NCI-H128 (cell line): Measurements from ENCODE around the gene STK10.

ENCODE experiments used
- DNase-seq: peaks from one replicate; lab custom pipeline; 2025; ENCODE audit not compliant: unreplicated experiment; lab: John Stamatoyannopoulos, UW

The STK10 gene

DNA sequence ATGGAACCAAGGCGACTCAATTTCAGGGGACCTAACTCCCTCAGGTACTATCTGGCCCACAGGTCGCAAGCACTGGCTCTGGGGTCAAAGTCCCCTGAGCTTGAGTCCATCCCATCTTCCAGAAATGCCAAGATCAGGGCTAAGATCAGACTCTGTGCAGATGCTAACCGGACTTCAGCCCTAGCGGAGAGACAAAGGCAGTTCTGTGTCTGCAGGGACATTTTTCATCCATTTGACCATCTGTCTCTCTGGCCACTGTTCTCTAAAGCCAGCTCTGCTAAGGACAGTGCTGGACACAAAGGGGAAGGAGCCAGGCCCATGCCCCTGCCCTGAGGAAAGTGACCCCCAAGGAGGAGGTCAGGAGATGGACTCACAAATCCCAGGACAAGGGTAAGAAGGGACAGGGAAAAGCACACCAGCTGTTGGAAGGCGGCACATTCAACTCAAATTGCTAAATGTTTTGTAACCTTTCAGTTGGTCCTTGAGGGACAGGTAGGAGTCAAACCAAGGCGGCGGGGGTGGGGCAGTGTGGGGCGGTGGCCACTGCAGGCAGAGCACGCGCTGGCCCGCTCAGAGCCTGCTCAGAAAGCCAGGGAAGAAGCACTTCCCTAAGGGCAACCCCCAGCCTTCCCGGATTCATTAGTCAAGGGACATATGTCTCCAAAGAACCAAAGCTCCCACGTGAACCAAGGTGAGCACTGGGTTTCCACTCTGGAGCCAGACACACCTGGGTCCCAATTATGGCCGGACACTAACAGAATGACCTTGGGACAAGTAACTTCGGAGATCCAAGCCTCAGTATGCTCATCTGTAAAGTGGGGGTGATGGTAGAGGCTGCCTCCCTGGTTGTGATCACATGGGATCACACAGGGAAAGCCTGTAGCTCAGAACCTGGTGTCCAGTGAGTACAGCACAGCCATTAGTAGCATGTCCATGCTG is 42.8 kb downstream of the STK10 start:
- DNase-seq: no peak

DNA sequence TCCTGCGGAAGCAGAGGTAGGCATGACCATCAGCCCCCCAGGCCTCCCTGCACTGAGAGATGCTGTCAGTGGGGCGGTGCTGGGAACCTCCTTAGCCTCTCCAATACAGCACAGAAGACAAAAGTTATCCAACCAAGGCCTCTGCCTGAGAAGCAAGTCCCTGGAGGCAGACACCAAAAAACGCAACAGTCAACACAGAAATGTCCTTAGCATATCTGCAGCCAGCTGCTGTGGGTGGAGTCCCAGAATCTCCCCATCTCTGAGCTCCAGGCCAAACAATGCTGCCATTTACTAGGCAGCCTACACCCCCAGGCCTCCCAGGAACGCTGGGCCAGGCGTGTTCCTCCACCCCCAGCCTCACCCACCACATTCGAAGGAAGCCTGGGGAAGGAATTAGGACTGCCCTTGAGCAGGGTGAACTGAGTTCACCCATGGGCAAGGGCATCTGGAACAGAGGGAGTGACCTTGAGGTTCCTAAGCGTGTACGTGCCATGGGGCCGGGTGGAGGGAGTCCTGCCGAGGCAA is 43.7 kb downstream of the STK10 start:
- DNase-seq: no peak

DNA sequence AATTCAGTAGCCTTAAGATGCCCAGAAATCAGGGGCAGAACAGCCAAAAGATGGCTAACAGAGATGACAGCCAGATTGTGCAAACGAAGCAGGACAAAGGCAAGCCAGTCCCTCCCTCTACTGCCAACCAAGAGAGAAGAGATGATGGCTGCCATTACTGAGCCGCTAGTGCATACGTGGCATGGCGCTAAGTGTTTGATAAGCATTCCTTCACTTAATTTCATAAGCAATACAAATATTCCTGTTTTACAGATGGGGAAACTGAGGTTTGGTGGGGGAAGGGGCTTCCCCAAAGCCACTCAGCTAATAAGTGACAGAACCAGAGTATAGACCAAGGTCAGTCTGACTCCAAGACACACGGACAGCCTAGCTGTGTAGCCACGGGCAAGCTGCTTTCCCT is 44.1 kb downstream of the STK10 start:
- DNase-seq: no peak

DNA sequence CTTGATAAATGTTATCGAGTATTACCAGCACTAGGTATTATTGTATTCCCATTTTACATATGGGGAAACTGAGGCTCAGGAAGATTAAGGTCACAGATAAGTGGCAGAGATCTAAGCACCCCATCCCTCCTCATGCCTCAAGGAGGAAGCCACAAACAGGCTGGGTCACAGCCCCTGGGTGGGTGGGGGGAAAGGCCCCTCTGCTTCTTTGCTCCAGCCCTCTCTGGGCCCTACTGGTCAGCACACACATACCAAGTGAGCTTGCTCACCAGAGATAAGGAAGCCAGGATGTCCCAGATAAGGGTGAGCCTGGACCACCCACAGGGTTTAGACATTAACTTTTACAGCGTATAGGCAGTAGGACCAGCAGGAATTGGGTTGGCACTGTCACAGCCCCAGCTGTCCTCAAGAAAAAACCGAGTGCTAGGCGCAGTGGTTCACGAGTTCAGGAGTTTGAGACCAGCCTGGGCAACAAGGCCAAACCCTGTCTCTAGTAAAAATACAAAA is 45.3 kb downstream of the STK10 start:
- no peak for DNase-seq

DNA sequence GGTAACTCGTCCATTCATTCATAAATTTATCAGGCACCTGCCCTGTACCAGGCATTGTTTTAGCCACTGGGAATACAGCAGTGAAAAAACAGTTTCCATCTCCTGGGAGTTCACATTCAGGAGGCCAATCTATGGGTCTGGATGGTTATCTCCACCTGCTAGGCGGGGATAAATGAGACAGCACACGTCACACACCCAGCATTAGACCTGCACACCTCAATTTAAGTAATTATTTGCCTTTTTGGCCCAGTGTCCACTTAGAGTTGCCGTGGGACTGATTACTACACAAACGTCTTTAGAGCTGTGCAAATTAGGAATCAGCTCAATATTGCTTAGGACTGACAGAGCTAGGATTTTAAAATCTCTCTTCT is 46.1 kb downstream of the STK10 start:
- DNase-seq: peak; percentile 26

DNA sequence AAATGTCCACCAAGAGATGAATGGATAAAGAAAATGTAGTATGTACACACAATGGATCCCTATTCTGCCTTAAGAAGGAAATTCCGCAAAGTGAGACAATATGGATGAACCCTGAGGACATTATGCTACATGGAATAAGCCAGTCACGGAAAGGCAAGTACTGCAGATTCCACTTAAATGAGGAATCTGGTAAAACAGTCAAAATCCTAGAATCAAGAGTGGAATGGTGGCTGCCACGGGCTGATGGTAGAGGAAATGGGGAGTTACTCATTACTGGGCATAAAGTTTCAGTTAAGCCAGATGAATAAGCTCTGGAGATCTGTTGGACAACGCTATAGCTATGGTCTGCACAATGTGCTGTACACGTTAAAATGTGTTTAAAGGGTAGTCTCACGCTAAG is 47.2 kb downstream of the STK10 start:
- DNase-seq: no peak

DNA sequence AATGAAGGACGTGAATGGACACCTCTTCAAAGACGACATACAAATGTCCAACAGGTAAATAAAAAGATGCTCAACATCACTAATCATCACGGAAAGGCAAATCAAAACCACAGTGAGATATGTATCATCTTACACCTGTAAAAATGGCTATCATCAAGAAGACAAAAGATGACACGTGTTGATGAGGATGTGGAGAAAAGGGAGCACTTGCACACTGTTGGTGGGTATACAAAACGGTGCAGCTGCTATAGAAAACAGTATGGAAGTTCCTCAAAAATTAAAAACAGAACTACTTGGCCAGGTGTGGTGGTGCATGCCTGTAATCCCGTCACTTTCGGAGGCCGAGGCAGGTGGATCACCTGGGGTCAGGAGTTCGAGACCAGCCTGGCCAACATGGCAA is 47.9 kb downstream of the STK10 start:
- DNase-seq: no peak

DNA sequence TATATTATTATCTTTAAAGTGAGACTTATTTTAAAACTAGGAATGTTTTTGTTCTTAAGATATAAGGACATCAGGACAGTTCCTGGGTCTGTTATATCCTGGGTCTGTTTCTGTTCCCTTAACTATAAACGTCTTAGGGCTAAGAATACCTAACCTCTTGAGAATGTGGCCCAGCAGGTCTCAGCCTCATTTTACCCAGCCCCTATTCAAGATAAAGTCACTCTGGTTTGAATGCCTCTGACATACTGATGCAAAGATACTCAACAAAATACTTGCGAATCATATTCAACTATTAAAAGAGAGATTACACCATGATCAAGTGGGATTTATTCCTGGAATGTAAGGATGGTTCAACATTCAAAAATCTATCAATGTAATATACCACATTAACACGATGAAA is 51.0 kb downstream of the STK10 start:
- DNase-seq: no peak

DNA sequence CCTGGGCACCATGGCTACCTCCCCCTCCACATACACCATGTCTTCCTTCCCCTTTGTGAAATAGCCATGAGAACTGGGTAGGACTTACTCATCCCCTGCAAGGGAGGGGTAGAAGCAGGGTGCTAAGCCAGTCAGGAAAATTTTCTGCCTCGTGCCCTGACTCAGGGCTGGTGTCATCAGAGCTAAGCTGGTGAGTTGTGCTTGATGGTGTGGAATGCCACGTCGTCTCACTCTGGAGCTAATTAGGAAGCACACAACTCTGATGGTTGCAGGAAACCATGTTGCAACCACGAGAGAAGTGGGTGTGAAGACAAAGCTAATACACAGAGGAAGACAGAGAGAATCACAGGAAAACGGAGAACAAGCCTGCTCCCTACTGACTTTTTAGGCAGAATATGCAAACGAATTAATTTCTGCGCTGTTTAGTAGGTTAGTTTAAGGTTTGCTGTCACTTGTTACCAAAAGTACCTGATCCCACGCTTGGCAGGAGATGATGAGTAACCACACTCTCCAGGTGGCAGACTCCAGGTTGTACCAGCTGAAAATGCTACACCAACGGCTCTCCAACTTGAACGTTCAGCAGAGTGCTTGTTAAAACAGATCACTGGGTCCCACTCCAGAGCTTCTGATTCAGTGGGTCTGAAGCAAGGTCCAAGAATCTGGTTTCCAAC is 54.5 kb downstream of the STK10 start:
- no peak for DNase-seq

DNA sequence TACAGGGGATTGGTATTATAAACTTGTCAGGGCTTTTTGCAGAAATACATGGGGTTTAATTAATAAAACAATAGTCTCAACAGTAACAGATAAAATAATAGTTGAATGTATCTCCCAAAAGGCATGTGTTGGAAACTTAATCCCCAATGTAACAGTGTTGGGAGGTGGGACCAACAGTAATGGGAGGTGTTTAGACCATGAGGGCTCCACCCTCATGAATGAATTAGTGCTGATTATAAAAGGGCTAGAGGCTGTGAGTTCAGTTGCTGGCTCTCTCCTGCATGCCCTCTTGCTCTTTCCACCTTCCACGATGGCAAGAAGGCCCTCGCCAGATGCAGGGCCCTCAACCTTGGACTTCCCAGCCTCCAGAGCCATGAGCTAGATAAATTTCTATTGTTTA is 56.3 kb downstream of the STK10 start:
- no peak for DNase-seq

DNA sequence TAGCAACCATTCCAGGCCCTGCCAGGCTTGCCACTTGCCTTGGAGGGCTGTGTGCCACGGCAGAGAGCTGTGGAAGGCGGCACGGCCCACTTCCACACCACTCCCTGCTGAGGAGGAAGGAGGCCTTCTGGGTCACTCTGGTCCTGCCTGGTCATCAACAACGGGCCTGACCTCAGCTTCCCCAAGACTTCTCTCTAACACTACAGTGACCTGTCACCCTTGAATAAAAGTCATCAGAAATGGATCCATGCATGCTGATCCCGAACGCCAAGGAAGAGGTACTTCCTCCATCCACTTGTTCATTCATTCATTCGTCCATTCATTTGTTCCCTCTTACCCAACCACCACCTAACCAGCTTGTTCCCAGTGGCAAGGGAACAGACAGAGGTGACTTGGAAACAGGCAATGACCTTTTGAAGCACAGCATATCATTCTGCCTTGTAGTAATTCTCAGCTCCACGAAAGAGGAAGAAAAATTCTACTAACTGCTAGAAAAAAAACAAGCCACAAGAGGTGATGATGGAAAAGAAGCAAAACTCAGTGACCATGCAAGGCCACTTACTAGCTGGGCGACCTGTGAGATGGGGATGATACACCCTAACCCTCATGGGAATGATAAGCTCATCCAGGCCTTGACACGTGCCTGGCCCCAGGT is 58.6 kb downstream of the STK10 start:
- DNase-seq: no peak

DNA sequence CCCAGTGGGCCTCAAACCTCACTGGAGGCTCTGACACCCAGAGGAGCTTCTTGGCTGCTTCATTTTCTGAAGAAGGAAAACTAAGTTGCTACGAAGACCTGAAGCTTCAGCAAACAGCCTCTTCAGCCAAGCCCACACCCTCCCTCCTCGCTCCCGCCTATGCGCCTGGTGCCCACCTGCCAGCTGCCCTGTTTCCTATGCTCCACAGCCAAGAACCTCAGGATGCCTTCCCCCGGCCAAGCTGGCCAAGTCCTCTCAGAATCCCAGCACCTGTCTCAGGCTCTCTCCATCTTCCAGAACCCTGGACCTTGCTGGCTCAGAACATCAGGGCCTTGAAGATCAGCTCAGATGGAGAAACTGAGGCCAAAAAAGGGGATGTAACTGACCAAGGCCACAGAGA is 60.4 kb downstream of the STK10 start:
- no peak for DNase-seq

DNA sequence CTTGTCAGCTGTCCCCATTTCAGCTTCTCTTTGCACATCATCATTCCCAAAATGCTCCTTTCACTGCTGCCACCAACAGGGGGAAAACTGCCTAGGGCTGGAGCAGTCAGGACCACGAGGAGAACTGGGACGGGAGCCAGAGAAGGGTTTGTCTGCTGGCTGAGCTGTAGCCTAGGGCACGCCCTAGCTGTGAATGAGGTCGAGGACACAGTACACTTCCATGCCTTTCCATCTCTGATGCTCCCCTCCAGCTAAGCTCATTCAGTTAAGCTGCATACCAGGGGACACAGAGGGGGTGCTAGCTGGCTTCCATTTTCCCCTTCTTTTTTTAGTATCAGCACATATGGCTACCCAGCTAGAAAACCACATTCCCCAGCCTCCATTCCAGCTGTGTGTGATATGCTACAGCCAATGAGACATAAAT is 64.7 kb downstream of the STK10 start:
- DNase-seq: no peak

DNA sequence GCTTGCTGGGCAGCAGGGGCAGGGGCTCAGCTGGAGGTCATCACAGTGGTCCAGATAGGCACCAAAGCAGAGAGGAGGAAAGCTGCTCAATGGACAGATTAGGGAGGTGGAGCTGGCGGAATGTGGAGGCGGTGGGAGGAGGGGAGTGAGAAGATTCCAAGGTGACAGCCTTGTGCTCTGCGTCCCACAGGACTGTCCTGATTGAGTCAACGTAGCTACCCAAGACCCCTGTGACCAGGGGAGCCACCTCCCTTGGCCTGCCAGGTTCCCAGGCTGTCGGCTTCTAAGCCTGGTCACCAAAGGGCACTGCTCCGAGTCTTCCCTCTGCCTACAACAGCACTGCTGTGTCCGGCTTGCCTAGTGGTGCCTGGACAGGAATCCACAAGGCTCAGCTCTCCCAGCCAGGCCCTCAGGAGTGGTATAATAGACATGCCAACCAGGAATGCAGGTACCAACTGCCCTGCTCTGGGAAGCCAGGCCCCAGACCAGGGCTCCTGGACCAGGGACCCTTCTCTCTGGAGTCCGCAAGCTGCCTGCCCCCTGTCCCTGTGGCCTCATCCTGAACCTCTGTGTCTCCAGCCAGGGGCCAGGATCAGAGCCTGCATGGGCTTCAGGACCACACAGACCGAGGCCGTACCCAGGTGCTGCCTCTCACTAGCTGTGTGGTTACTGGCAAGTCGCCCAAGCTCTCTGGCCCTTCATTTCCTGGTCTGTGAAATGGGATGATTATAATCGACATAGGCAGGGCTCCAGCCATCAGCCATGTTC is 67.9 kb downstream of the STK10 start:
- no peak for DNase-seq

DNA sequence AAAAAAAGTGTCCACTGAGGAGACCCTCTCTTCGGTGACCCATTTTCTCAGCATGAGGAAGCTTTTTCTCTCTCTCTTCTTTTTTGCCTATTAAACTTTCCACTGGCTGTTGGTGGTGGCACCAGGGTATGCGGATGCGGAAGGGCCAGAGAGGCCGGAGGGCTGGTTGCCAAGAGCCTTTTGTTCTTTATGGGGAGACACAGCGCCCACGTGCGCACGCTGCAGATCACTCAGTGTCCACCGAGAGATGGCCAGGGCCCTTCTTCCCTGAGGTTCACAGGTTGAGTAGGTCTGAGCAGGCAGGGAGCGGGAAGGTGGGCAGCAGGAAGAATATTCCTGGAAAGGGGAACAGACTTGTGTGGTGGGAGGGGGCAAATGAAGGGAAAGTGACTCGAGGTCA is 69.1 kb downstream of the STK10 start:
- no peak for DNase-seq

DNA sequence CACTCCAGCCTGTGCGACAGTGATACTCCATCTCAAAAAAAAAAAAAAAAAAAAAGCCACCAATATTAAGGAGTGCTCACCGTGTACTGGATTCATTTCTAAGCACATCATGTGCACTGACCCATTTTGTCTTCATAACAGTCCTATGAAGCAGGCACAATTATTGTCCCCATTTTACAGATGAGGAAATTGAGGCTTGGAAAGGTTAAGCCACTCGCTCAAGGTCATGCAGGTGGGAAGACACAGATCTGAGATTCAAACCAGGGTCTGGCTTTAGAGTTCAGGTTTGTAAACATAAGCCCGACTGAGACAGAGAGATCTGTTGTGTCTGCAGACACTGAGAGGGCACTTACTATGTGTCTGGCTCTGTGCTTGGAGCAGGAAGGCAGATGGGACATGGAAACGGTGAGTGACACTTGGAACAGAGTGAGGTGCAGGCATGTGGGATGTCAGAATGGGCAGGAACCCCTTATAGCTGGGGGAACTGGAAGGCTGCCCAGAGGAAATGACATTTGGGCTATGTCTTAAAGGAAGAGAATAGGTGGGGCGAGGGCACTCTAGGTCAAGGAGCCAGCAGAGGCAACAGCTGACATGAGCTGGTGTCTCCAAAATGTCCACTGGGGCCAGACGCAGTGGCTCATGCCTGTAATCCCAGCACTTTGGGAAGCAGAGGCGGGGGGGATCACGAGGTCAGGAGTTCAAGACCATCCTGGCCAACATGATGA is 69.9 kb downstream of the STK10 start:
- no peak for DNase-seq

DNA sequence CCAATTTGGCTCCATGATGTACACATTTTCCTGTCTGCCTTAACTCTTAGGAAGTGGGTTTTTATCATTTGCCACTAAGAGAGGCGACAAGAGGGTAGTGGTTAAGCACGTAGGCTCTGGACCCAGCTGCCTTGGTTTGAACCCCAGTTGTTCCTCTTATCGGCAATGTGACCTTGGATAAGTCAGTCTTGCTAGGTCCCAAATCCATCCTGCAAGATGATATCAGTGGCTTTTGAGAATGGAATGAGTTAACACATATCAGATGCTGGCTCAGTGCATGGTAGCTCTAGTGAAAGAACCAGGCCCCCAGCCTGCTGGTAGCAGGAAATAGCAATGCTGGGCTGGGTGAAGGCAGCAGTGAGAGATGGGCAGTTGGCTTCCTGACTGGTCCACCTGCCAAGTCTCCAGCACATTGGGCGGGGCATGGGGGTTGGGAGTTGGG is 72.5 kb downstream of the STK10 start:
- no peak for DNase-seq

DNA sequence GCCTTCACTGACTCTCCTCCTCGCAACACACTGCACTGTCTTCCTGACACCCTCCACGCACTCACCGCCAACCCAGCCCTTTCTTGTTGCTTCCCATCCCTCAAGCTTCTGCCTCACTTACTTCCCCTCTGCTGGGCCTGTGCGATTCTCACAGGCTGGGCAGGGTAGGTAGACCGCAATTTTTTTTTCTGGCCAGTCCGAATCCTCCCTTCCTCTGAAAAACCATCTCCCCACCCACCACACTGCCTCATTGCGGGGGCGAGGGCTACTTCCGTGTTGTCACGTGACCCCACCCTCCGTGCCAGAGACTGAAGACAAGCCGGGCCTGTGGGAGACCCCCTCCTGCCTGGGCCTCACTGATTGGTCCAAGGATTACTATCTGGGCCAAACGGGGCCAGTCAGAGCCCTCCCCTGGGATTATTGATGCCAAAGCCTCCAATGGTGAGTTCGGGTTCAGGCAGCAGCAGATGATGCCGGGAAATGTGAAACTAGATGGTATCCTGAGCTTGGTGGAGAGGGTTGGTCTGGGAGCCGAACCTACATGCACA is 73.1 kb downstream of the STK10 start:
- DNase-seq: no peak

DNA sequence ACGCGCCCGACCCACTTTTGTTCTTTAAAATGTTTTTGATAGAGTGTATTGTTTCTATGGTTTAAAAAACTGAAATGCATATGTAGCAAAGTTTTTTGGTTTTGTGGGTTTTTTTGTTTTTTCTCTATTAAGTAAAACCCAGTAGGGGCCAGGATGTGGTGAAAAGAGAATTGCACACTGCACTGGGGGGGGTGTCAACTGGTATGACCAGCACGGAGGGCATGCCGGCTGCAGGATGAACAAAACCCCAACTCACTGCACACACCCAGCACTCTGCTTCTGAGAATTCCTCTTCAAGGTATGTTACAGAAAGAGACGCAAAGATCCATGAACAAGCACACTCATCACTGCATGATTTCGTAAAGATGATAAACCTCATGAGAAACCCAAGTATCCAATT is 75.0 kb downstream of the STK10 start:
- DNase-seq: no peak

DNA sequence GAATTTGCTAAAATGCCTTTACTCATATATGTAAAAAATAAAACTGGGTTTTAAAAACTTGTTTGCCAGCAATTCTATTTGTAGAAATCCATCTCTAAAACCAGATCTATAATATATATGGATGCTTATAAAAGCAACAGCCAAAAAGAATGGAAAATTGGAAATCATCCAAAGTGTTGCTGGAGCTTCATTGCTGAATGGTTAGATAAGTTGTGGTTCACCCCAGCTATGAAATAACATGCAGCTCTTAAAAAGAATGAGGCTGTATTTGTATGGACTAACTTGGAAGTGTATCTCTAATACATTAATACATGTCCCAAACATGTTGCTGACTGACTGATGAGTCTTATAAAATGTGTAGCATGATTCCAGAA is 76.2 kb downstream of the STK10 start:
- no peak for DNase-seq
